Smooth muscle cell (in vitro differentiated cells): ENCODE measurements around the gene ASPN. TPM values are rescaled to one million over a fixed set of nuclear protein-coding genes. Genes with fewer than 3 reads are reported as not detected.
A peak's percentile ranks its signal among the peaks of the same experiment; 100 is the strongest.

Experiments
- DNase-seq: peaks from one replicate; lab custom pipeline; 2025; ENCODE audit not compliant: unreplicated experiment; lab: John Stamatoyannopoulos, UW
- H2AFZ ChIP-seq: fragments of 200-600 bp; sonication (generic); 2 replicates; pipeline ENCODE4 v1.6.0; 2016; ENCODE audit warnings: antibody characterized with exemption, low read depth, mild to moderate bottlenecking
- H3F3A ChIP-seq: fragments of 200-600 bp; sonication (generic); 2 replicates; pipeline ENCODE4 v1.6.0; 2017; ENCODE audit warnings: antibody characterized with exemption, low read depth
- H3K27ac ChIP-seq: fragments of 200-600 bp; sonication (generic); 2 replicates; pipeline ENCODE4 v1.5.1; 2016; ENCODE audit warnings: low read depth, mild to moderate bottlenecking
- H3K27me3 ChIP-seq: fragments of 200-600 bp; sonication (generic); 2 replicates; pipeline ENCODE4 v1.6.1; 2016; ENCODE audit warnings: low read depth, mild to moderate bottlenecking
- H3K36me3 ChIP-seq: fragments of 200-600 bp; sonication (generic); 2 replicates; pipeline ENCODE4 v1.5.1; 2016; ENCODE audit warnings: low read depth
- H3K4me1 ChIP-seq: fragments of 200-600 bp; sonication (generic); 2 replicates; pipeline ENCODE4 v1.5.1; 2016; ENCODE audit warnings: low read depth
- H3K4me2 ChIP-seq: fragments of 200-600 bp; sonication (generic); 2 replicates; pipeline ENCODE4 v1.6.0; 2016; ENCODE audit warnings: mild to moderate bottlenecking
- H3K4me3 ChIP-seq: fragments of 200-600 bp; sonication (generic); 2 replicates; pipeline ENCODE4 v1.5.1; 2016; ENCODE audit warnings: mild to moderate bottlenecking
- H3K79me2 ChIP-seq: fragments of 200-600 bp; sonication (generic); 2 replicates; pipeline ENCODE4 v1.6.0; 2016; ENCODE audit warnings: low read depth, mild to moderate bottlenecking
- H3K9ac ChIP-seq: fragments of 200-600 bp; sonication (generic); 2 replicates; pipeline ENCODE4 v1.6.0; 2016; ENCODE audit warnings: low read depth
- H3K9me3 ChIP-seq: fragments of 200-600 bp; sonication (generic); replicated peaks from 2 replicates; pipeline ENCODE4 v1.5.1; 2016; ENCODE audit warnings: low read depth
- H4K20me1 ChIP-seq: fragments of 200-600 bp; sonication (generic); 2 replicates; pipeline ENCODE4 v1.6.0; 2016; ENCODE audit warnings: low read depth
- CTCF ChIP-seq: fragments of 200-600 bp; sonication (generic); IDR thresholded peaks from 2 replicates; pipeline ENCODE4 v1.5.1; 2017; ENCODE audit warnings: borderline replicate concordance, mild to moderate bottlenecking, antibody characterized with exemption; ENCODE audit not compliant: insufficient read depth, poor library complexity, severe bottlenecking
- WGBS: methylation state at CpG from one replicate; pipeline ENCODE4 v1.1.7; 2016; ENCODE audit warnings: low lambda C conversion rate; 5-methylcytosine and 5-hydroxymethylcytosine counted together
- polyA plus RNA-seq: library from polyadenylated mRNA; unstranded; fragments of >200 nt; fragmentation: Nextera tagmentation; extraction: Ambion mirVana; gene quantifications from 2 replicates; pipeline ENCODE4 v1.2.1, GENCODE V29; 2016
- total RNA-seq: library from RNA; depleted of rRNA; stranded (reverse); fragments of >200 nt; gene quantifications from 2 replicates; pipeline ENCODE4 v1.2.3, GENCODE V29; 2014

Gene ASPN
- total and polyA plus RNA-seq, 2 experiments from 2014 or later = 17.0 to 30.0 TPM

- H3K9ac ChIP-seq = no peak overlapping the region
- no peaks in the 10 kb centered on the region for H3K9me3 ChIP-seq
- no peak for DNase-seq
- no peak overlapping the region for H3K4me2 ChIP-seq
- H2AFZ ChIP-seq = no peak overlapping the region
- no peaks in the 10 kb centered on the region for H3K36me3 ChIP-seq
- H3F3A ChIP-seq = peaks cover 11% of the 10 kb centered on the region
- no peaks in the 10 kb centered on the region for H4K20me1 ChIP-seq
- WGBS = 75% methylated on average over 5 of the region's 5 CpGs
- no peak overlapping the region for H3K4me3 ChIP-seq
- H3K27ac ChIP-seq = peak overlapping the region; percentile 49
- H3K27me3 ChIP-seq = no peaks in the 10 kb centered on the region
- TF ChIP-seq CTCF = no peak
- no peaks in the 10 kb centered on the region for H3K79me2 ChIP-seq
- H3K4me1 ChIP-seq = peaks cover 30% of the 10 kb centered on the region
Measured at GRCh38 chr9:92496396-92497176, 14.3 kb upstream of the ASPN start.

GRCh38 chr9:92494856-92495255 is 12.6 kb upstream of the ASPN start:
- no peaks in the 10 kb centered on the region for H3K79me2 ChIP-seq
- H3K4me2 ChIP-seq = peak overlapping the region; percentile 21
- no peak overlapping the region for H3K9ac ChIP-seq
- no peak overlapping the region for H2AFZ ChIP-seq
- no peak overlapping the region for H3K4me3 ChIP-seq
- peaks cover 30% of the 10 kb centered on the region for H3K4me1 ChIP-seq
- H3K27me3 ChIP-seq = no peaks in the 10 kb centered on the region
- no peaks in the 10 kb centered on the region for H3K36me3 ChIP-seq
- H3K27ac ChIP-seq = peak overlapping the region; percentile 71
- no peak for TF ChIP-seq CTCF
- peaks cover 16% of the 10 kb centered on the region for H3F3A ChIP-seq
- 93% methylated on average over 2 of the region's 2 CpGs for WGBS
- no peaks in the 10 kb centered on the region for H4K20me1 ChIP-seq
- no peak for DNase-seq
- no peaks in the 10 kb centered on the region for H3K9me3 ChIP-seq

- Histone ChIP-seq H3K27ac (peak overlapping the region; percentile 71), H2AFZ (peak overlapping the region; percentile 34), H3K79me2 (no peaks in the 10 kb centered on the region), H3K27me3 (no peaks in the 10 kb centered on the region), H3F3A (peaks cover 16% of the 10 kb centered on the region), H3K4me2 (peak overlapping the region; percentile 45), H3K36me3 (no peaks in the 10 kb centered on the region), H3K9ac (peak overlapping the region; percentile 14), H3K9me3 (no peaks in the 10 kb centered on the region), H4K20me1 (no peaks in the 10 kb centered on the region), H3K4me1 (peaks cover 25% of the 10 kb centered on the region), H3K4me3 (no peak overlapping the region)
- 20% methylated on average over 9 of the region's 9 CpGs for WGBS
- TF ChIP-seq CTCF = no peak
- no peak for DNase-seq
Measured at GRCh38 chr9:92493749-92494387, 11.6 kb upstream of the ASPN start.
